ENCODE measurements around the gene MYH11. TPM values are rescaled to one million over a fixed set of nuclear protein-coding genes. Genes with fewer than 3 reads are reported as not detected.

Gene MYH11
- total and polyA plus RNA-seq, 2 of the 13 experiments (the other 11 are each of a cell fraction or from before 2014, with no cell fraction given), result not detected

- no peak for TF ChIP-seq ZNF33B (CRISPR knock-in tag; IDR thresholded peaks at IDR 0.05)
- no peak for TF ChIP-seq KLF6 (CRISPR knock-in tag; IDR thresholded peaks at IDR 0.05)
- TF ChIP-seq CHD2 (IDR thresholded peaks at IDR 0.05; ENCODE audit: low read depth, low read length), result no peak
- TF ChIP-seq NFE2L1 (CRISPR knock-in tag; IDR thresholded peaks at IDR 0.05; ENCODE audit: borderline replicate concordance), result no peak
- TF ChIP-seq ZNF235 (CRISPR knock-in tag; IDR thresholded peaks at IDR 0.05; ENCODE audit: borderline replicate concordance), result no peak
- TF ChIP-seq ZNF841 (CRISPR knock-in tag; IDR thresholded peaks at IDR 0.05; ENCODE audit: borderline replicate concordance), result no peak
- no peak for TF ChIP-seq GABPA (IDR thresholded peaks at IDR 0.05; ENCODE audit: low read depth, low read length)
- TF ChIP-seq GABPA (CRISPR knock-in tag; IDR thresholded peaks at IDR 0.05; ENCODE audit: low read depth), result no peak
- no peak for TF ChIP-seq GLI4 (CRISPR knock-in tag; IDR thresholded peaks at IDR 0.05; ENCODE audit: borderline replicate concordance)
- TF ChIP-seq ZBTB43 (CRISPR knock-in tag; conservative IDR thresholded peaks at IDR 0.05), result no peak
- TF ChIP-seq TP53 (CRISPR knock-in tag; conservative IDR thresholded peaks at IDR 0.05), result no peak
- TF ChIP-seq ATF3 (CRISPR knock-in tag; IDR thresholded peaks at IDR 0.05), result peak; percentile 74; the same call in 1 of the 2 replicates
- no peak for TF ChIP-seq ZNF142 (CRISPR knock-in tag; IDR thresholded peaks at IDR 0.05)
- TF ChIP-seq PPARG (CRISPR knock-in tag; conservative IDR thresholded peaks at IDR 0.05), result no peak; the same call in none of the 2 replicates
Observed at GRCh38 chr16:15682105-15682570, 174.7 kb downstream of the MYH11 start (continued).

Data from HepG2 (cell line).